GM18873 (cell line): ENCODE data around the gene CERS1.

Source experiments
- ATAC-seq: cut with Tn5 transposase; IDR thresholded peaks from one replicate; pipeline ENCODE4 v1.9.1; 2021; ENCODE audit warnings: mild to moderate bottlenecking, moderate library complexity, moderate number of reproducible peaks; ENCODE audit not compliant: unreplicated experiment, low FRiP score

The CERS1 gene

DNA sequence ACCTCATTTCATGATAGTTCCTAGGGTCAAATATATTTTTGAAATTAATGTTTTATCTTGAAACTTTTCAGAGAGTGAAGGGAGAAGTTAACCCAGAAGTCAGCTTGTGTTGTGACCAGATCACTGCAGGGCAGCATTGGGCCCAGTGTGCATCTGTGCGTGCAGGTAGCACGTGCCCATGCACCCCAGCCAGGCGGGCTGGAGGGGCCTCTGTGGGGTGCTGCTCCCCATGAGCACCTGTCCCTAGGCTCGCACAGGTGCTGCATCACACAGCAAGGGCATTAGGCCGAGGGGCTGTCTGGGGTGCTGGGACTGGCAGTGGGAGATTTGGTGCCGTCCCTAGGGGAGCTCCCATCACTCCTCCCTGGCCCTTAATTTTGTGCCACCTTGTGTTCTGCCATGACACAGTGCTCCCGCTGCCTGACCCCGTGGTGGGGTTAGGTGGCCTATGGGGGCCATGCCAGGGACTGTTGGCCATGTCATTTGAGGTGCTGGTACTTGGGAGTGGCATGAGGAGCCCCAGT is 51.1 kb downstream of the CERS1 start:
- no peak for ATAC-seq

DNA sequence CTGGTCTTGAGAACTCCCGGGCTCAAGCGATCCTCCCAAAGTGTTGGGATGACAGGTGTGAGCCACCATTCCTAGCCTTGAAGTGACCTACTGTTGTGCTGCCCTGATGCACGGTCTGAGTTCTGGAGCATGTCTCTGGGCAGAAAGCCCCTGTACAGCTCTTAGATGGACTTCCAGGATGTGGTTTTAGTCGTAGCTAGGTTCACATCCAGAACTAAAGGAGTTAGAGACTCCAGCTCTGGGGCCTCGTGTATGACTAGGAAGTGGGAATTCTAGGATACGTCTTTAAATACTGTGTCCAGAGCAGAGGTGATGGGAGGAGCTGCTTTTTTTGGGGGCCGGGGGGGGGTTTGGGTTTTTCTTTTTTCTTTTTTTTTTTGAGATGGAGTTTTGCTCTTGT is 52.0 kb downstream of the CERS1 start:
- no peak for ATAC-seq

DNA sequence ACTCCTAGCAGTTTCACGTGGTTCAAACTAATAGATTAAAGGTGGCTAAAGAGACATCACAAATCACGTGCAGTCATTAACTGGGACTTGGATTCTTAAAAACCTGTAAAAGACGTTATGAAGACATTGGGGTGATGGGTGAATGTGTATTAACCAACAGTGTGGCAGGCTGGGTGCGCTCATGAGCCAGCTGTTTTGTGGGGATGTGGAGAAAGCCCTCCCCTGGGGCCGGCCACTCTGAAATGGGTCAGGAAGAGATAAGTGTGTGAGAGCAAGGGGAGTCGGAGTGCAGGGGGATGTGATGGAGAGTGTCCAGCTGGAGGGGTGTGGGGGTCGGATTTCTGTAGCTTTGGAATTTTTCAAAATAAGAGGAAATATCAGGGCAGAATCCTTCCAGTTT is 53.8 kb downstream of the CERS1 start:
- ATAC-seq = no peak

DNA sequence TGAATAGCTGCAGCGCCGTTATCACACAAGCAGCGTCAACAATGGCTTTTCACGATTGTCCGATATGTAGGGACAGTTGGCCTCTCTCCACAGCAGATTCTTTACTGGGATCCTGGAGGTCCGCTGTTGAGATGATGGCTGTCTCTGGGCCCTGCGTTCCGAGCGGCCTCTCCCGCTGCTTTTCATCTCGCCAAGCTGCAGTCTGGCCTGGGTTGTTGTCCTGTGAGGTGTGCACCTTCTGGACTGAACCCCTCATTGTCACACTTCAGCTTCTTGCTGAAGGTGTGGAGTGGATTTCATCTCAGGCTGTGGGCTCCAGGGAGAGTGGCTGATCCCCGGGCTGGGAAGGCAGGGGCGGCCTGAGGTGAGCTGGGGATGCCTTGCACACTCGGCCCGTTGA is 54.6 kb downstream of the CERS1 start:
- ATAC-seq = no peak

DNA sequence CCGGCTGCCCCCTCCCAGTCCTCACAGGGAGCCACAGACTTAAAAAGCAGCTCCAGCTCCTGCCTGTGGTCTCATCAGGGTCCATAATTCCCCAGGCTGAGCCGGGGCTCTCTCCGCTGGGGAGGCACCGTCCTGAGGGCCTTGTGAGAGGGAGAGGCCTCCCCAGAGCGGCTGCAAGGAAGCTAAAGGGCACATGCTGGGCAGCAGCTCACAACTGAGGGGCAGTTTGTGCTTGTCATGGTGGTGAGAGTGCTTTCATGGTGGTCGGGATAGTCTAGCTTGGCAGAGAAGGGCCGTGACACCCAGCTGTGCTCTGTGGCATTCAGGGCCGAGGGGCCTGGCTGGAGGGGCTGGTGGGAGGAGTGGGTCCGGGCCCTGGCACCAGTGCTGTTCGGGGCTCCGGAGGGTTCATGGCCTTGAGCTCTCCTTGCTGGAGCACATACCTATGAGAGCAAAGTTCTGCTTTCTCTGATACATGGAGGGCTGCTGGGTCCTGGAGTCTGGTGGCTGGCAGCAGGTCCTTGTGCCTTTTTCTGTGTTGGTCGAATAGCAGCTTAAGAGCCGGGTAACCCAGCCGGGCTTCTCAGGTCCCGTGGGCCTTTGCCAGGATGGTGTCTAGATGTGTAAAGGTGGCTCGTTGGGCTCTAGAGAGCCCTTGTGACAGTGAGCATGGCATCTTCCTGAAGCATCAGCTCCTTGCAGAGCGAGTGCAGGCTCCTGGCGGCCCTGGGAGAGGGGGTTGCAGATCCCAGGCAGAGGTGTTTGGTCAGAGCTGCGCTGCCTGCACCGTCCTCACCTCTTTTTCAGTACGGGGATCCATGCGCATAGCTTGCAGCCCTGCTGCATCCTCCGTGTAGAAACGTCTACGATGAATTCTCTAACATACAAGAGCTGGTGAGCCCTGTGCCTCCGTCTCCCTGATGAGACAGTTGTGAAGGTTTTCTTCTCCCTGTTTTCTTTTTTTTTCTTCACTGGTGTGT is 55.4 kb downstream of the CERS1 start:
- no peak for ATAC-seq

DNA sequence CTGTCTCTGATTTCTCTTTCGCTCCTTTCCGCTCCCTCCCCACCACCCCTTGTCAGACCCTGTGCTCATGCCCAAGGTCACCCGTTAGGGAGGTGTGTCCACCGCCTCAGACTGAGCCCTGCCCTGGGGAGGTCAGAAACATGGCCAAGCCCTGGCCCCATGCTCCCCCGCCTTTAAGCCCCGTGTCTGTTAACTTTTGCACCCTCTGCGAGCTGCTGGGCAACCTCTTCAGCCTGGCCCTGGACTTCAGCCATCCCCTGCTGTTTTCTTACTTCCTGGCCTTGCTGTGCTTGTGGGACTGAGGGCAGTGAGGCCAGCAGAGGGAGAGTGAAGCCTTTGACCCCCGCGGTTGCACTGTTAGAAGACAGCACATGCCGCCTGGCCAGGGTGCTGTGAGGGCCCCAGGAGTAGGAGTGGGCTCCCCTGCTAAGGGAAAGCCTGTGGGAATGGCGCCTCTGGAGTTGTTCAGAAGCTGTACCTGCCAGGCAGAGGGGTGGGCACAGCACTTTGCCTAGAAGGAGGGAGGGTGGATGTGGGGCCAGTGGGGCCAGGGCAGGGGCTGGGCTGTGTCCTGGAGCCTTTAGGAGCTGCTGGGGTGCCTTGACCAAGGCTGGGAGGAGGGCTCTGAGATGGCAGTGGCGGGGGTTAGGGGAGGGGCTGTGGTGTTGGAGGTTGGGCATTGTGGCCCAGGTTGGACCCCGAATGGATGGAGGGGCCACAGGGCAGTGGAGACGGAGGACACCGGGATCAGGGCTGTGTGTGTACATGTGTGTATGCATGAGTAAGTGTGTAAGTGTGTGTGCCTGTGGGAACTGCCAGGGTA is 56.3 kb downstream of the CERS1 start:
- ATAC-seq = no peak

DNA sequence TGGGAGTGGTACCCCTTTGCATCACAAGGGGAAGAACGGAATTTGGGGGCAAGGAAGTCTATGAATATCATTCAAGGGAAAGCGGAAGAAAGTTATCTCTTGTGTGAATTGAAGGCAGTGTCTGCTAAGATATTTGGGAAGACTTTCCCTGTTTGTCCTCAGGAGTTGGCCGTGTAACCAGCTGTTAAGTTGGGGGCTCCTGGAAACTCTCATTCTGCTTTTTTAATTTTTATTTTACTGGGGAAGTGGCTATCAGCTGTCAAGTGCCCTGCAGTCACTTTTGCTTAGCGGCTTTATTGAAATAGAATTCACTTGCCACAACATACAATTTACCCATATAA is 61.3 kb downstream of the CERS1 start:
- no peak for ATAC-seq

DNA sequence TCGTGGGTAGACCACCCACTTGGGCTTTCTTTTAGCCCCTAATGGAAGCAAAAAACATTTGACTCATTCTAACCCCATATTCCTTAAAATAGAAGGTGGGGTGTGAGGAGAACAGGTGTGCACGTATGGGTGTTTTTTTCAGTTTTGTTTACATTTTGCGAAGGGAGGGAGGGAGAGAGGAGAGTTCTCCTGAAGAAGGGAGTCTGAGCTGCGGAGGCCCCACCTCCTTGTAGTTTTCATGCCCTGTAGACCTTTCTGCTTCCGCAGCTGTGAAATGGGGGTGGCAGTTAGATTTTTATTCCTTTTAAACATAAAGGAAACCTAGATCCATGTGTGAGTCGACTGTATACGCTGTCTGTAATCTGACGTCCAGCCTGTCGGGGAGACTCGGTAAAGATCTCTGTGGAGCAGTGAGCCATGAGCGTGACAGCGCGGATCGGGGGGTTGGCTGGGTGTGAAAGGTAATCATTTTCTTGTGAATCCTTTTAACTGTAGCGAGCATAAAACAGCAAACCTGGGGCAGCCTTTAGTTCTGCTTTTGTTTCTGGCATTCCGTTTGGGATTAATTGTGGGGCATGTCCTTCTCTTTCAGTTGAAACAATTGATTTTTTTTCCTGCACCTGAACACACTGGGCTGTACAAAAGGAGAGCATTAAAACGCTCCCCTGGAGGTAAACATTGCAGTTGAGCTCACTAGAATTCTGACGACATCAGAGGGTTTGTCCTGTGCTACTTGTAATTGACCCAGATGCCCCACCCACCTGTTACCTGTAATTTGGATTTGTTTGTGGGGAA is 61.9 kb downstream of the CERS1 start:
- no peak for ATAC-seq

DNA sequence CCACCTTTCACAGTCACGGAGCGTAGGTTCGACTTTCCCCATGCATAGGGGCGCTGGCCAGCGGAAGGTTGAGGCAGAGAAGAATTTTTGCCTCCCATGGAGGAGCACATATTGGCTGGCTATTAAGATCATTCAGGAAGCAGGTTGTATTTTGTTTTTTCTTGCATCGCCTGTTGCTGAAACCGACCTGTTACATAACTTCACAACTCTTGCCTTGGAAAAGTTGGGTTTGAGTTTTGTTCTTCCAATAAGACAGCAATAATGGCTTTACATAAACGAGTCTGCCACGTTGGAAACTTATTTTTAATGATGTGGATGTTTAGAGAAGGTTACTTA is 62.8 kb downstream of the CERS1 start:
- ATAC-seq = no peak

DNA sequence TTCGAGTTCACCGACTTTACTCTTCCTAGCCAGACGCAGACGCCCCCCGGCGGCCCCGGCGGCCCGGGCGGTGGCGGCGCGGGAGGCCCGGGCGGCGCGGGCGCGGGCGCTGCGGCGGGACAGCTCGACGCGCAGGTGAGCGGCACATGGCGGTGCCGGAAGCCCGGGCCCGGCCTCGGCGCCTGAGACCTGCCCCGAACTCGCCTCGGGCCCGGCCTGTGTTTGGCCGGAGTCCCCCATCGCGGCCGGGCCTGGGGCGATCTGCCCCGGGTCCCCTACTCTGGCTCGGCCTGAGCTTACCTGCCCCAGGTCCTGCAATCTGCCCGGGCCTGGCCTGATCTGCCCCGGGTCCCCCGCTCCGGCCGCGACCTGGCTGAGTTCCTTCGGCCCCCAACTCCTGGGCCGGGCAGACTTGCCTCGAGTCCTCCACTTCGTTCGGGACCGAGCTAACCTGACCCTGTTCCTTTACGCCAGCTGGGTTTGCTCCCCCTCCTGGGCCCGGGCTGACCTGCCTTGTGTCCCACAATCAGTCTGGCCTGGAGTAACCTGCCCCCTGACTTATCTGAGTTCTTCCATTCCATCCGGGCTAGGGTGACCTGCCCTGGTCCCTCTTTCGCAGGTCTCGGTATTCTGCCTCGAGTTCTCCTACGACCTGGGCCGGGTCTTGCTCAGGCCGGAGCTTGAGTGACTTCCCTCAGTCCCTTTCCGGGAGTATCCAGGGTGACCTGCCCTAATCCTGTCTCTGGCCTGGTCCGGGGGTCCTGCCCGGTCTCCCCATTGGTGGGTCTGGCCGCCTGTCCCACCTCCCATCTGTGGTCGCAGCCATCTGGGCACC is 63.4 kb downstream of the CERS1 start:
- no peak for ATAC-seq

DNA sequence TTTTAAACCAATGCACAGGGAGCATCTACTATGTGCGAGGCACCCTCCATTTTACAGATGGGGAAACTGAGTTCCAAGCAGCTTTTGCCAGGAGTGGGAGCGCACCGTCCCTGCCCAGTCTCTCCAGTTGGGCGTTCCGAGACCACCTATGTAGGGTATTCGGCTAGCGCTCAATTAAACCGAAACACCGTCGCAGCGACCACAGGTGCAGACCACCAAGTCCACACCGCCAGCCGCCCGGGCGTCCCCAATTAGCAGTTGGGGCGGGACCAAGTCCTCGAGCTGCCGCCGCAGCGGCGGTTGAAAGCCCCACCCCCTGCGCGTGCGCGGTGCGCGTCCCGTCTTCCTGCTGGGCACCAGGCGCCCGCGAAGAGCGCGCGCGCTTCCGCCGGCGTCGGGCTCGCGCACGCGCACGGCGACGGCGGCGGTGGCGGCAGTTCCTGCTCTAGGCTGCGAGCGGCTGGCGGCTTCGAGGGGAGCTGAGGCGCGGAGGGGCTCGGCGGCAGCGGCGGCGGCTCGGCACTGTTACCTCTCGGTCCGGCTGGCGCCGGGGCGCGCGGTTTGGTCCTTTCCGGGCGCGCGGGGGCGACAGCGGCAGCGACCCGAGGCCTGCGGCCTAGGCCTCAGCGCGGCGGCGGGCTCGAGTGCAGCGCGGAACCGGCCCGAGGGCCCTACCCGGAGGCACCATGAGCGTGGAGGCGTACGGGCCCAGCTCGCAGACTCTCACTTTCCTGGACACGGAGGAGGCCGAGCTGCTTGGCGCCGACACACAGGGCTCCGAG is 64.2 kb downstream of the CERS1 start, which contains the start of gene UPF1:
TSS of gene UPF1 (plus strand) at position 436 of the 782 bp plus-strand sequence. CDS start at position 687, 251 bp downstream.
- ATAC-seq = no peak

DNA sequence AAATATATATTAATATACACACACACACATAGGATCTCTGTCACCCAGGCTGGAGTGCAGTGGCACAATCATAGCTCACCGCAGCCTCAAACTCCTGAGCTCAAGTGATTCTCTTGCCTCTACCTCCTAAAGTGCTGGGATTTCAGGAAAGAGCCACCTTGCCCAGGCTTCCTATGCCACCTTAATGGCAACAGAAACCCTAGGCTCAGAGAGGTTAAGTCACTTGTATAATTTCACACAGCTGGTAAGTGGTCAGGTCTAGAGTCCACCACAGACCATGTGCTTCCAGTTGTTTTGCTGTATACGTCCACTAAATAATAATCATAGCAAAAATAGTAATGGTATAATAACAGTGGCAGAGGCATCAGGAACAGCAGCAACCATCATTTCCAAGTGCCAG is 65.5 kb downstream of the CERS1 start:
- ATAC-seq = no peak

DNA sequence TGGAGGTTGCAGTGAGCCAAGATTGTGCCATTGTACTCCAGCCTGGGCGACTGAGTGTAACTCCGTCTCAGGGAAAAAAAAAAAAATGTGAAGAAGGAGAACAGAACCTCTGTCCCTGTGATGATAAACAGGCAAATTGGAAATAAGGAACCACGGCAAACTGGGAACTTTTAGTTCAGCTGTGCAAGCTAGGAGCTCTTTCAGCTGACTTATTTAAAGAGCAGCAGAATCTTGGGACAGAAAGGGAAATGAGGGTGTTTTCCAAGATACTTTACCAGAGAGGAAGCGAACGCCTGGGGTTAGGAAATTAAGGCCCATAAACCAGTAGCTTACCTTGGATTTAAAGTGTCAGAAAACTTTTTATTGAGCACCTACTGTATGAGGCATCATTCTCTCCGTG is 67.2 kb downstream of the CERS1 start:
- ATAC-seq = no peak
